ENCODE data around the gene KDM5A. TPM values are rescaled to one million over a fixed set of nuclear protein-coding genes. Genes with fewer than 3 reads are reported as not detected.
A peak's percentile ranks its signal among the peaks of the same experiment; 100 is the strongest.

Gene KDM5A
- polyA plus RNA-seq, 3 donors: 12.2 to 31.4 (median 17.1) TPM

DNA sequence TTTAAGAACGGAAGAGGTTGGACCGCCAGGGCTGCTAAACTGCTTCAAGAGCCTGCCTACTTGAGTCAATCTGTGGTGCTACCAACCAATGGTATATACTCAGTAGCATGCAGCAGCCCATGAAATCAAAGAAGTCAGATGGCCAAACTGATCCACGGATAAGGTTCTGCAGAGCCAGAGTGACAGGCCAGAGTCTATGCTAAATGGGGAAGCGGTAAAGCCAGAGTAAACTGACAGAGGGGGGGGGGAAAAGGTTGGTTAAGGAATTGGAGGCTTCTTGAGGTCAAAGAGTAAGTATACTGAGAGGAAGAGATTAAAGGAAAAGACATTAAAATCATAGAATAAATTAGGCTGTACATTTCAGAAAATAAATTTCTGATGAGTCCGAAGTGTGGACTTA is 111.1 kb downstream of the KDM5A start:
- Histone ChIP-seq H3K79me2 (ENCODE audit: insufficient read depth, low read length) (no peaks in the 10 kb centered on the region), H3K4me3 (replicated peaks in 1 of 3; ENCODE audit: low read depth in 2 of 3, low read length in 3 of 3) (no peak overlapping the region), H3K4me2 (replicated peaks; ENCODE audit: extremely low read depth, low read length, poor library complexity, severe bottlenecking) (no peak overlapping the region), H3K4me1 (ENCODE audit: control insufficient read depth in 1 of 2, insufficient read depth in 2 of 2, low read length in 2 of 2) (no peaks in the 10 kb centered on the region), H3K9me3 (replicated peaks in 1 of 2; ENCODE audit: control insufficient read depth in 1 of 2, insufficient read depth in 1 of 2, low read length in 2 of 2) (no peaks in the 10 kb centered on the region), H3K27ac (ENCODE audit: low read depth in 1 of 2, low read length in 2 of 2) (no peak overlapping the region), H3K27me3 (ENCODE audit: control insufficient read depth in 2 of 2, insufficient read depth in 2 of 2, low read length in 2 of 2) (no peaks in the 10 kb centered on the region), H2AFZ (ENCODE audit: insufficient read depth, low read depth, low read length, poor library complexity, severe bottlenecking) (no peak overlapping the region), H3K9ac (ENCODE audit: insufficient read depth, low read length, poor library complexity, severe bottlenecking) (no peak overlapping the region), H3K36me3 (replicated peaks in 1 of 2; ENCODE audit: control insufficient read depth in 1 of 2, insufficient read depth in 2 of 2, low read length in 2 of 2) (peaks cover 20 to 44% of the 10 kb centered on the region in 2 donors), H4K20me1 (ENCODE audit: insufficient read depth, low read length) (peaks cover 28% of the 10 kb centered on the region)
- H3K9me3 Mint-ChIP-seq: no peaks in the 10 kb centered on the region
- WGBS (ENCODE audit: insufficient coverage): 91% methylated on average over 5 of the region's 5 CpGs
- intact Hi-C loops (cut with micrococcal nuclease): no loop called here
- no peak for DNase-seq
- H3K36me3 Mint-ChIP-seq: peaks cover 31 to 34% of the 10 kb centered on the region in 2 donors
- peak overlapping the region in 1 of 7 donors; percentile 42 for H3K27ac Mint-ChIP-seq
- H3K27me3 Mint-ChIP-seq (ENCODE audit: low read depth in 3 of 3): no peaks in the 10 kb centered on the region
- no peak overlapping the region for H3K4me3 Mint-ChIP-seq
- no peaks in the 10 kb centered on the region for H3K4me1 Mint-ChIP-seq
- TF ChIP-seq, protein P1, sequence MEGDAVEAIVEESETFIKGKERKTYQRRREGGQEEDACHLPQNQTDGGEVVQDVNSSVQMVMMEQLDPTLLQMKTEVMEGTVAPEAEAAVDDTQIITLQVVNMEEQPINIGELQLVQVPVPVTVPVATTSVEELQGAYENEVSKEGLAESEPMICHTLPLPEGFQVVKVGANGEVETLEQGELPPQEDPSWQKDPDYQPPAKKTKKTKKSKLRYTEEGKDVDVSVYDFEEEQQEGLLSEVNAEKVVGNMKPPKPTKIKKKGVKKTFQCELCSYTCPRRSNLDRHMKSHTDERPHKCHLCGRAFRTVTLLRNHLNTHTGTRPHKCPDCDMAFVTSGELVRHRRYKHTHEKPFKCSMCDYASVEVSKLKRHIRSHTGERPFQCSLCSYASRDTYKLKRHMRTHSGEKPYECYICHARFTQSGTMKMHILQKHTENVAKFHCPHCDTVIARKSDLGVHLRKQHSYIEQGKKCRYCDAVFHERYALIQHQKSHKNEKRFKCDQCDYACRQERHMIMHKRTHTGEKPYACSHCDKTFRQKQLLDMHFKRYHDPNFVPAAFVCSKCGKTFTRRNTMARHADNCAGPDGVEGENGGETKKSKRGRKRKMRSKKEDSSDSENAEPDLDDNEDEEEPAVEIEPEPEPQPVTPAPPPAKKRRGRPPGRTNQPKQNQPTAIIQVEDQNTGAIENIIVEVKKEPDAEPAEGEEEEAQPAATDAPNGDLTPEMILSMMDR (IDR thresholded peaks at IDR 0.05): no peak

DNA sequence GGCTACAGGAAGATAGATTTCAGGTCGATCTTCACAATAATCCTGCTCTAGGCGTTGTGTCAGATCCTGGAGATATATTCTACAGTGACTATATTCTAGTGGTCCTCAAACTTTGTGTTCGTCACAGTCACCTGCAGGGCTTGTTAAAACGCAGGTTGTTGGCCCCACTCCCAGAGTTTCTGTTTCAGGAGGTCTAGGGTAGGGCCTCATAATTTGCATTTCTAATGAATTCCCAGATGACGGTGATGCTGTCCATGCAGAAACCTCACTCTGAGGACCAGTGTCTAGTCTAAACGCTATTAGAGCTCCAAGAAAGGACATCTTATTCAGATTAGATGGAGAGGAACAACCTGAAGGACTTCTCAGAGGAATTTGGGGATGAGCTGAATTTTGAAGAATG is 113.3 kb downstream of the KDM5A start:
- Mint-ChIP-seq H3K27ac (no peak overlapping the region), H3K4me1 (no peaks in the 10 kb centered on the region), H3K9me3 (no peaks in the 10 kb centered on the region), H3K27me3 (ENCODE audit: low read depth in 3 of 3) (no peaks in the 10 kb centered on the region), H3K4me3 (no peak overlapping the region), H3K36me3 (peaks cover 15 to 21% of the 10 kb centered on the region in 2 donors)
- TF ChIP-seq, protein P1 (IDR thresholded peaks at IDR 0.05): no peak
- Histone ChIP-seq H2AFZ (ENCODE audit: insufficient read depth, low read depth, low read length, poor library complexity, severe bottlenecking) (no peak overlapping the region), H3K79me2 (ENCODE audit: insufficient read depth, low read length) (no peaks in the 10 kb centered on the region), H3K4me3 (replicated peaks in 1 of 3; ENCODE audit: low read depth in 2 of 3, low read length in 3 of 3) (no peak overlapping the region), H3K9me3 (replicated peaks in 1 of 2; ENCODE audit: control insufficient read depth in 1 of 2, insufficient read depth in 1 of 2, low read length in 2 of 2) (no peaks in the 10 kb centered on the region), H3K27ac (ENCODE audit: low read depth in 1 of 2, low read length in 2 of 2) (no peak overlapping the region), H4K20me1 (ENCODE audit: insufficient read depth, low read length) (peaks cover 12% of the 10 kb centered on the region), H3K27me3 (ENCODE audit: control insufficient read depth in 2 of 2, insufficient read depth in 2 of 2, low read length in 2 of 2) (no peaks in the 10 kb centered on the region), H3K9ac (ENCODE audit: insufficient read depth, low read length, poor library complexity, severe bottlenecking) (no peak overlapping the region), H3K4me1 (ENCODE audit: control insufficient read depth in 1 of 2, insufficient read depth in 2 of 2, low read length in 2 of 2) (no peaks in the 10 kb centered on the region), H3K4me2 (replicated peaks; ENCODE audit: extremely low read depth, low read length, poor library complexity, severe bottlenecking) (no peak overlapping the region), H3K36me3 (replicated peaks in 1 of 2; ENCODE audit: control insufficient read depth in 1 of 2, insufficient read depth in 2 of 2, low read length in 2 of 2) (peaks cover 10 to 22% of the 10 kb centered on the region in 2 donors)
- whole genome bisulfite sequencing (ENCODE audit: insufficient coverage): 94% methylated on average over 4 of the region's 6 CpGs
- intact Hi-C loops (cut with micrococcal nuclease): no loop called here
- no peak for DNase-seq

Measured in CD14-positive monocyte (primary cell).